H1 (cell line): ENCODE measurements around the gene CAMKMT. TPM values are rescaled to one million over a fixed set of nuclear protein-coding genes. Genes with fewer than 3 reads are reported as not detected.

Experiments used
- CREB1 ChIP-seq: IDR thresholded peaks from 2 replicates; pipeline ENCODE4 v1.6.1; 2012; ENCODE audit warnings: inconsistent platforms
- EGR1 ChIP-seq: IDR thresholded peaks from 2 replicates; pipeline ENCODE4 v1.6.1; 2011; ENCODE audit warnings: low read depth, low read length, borderline replicate concordance
- JUND ChIP-seq: IDR thresholded peaks from 2 replicates; pipeline ENCODE4 v1.6.1; 2011; ENCODE audit warnings: mild to moderate bottlenecking, improper control_type of control experiment, low read length
- POU5F1 ChIP-seq: IDR thresholded peaks from 2 replicates; pipeline ENCODE4 v1.6.1; 2011; ENCODE audit warnings: low read depth, mild to moderate bottlenecking, low read length, moderate library complexity
- RAD21 ChIP-seq, 2 experiments: IDR thresholded peaks in 1 of 2; conservative IDR thresholded peaks in 1 of 2; 2 replicates each; pipeline ENCODE4 v1.6.1; 2011; ENCODE audit warnings: low read depth in 2 of 2, low read length in 2 of 2, improper control_type of control experiment in 1 of 2, inconsistent platforms in 1 of 2, mild to moderate bottlenecking in 1 of 2, moderate library complexity in 1 of 2
- SAP30 ChIP-seq: fragments of 300-600 bp; sonication (generic); IDR thresholded peaks from 2 replicates; pipeline ENCODE4 v1.7.1; 2012; ENCODE audit warnings: low read length, moderate library complexity, mild to moderate bottlenecking, inconsistent platforms; ENCODE audit not compliant: insufficient read depth, insufficient replicate concordance
- TEAD4 ChIP-seq: IDR thresholded peaks from 2 replicates; pipeline ENCODE4 v1.6.1; 2012; ENCODE audit warnings: low read depth, low read length, inconsistent platforms, mixed read lengths
- polyA plus RNA-seq, 7 experiments: library from polyadenylated mRNA; depleted of rRNA in 3 of 7; stranded (reverse) in 5 of 7; unstranded in 2 of 7; fragments of >200 nt in 5 of 7; fragments of 200-250 nt in 2 of 7; gene quantifications; 1 replicate in 5 of 7; 2 replicates in 1 of 7; 4 replicates in 1 of 7; pipeline versions ENCODE4 v1.2.1 to v1.2.3, GENCODE V29; 2011 to 2013; ENCODE audit warnings: missing spikeins in 2 of 7, mixed read lengths in 2 of 7
- total RNA-seq: library from RNA; stranded (reverse); fragmentation: NEBNext Ultra II Directional; extraction: Animal tissue kit (Norgen Biotek cat#: 25700); gene quantifications from 2 replicates; pipeline ENCODE4 v1.2.1, GENCODE V29; 2021

CAMKMT gene
- total and polyA plus RNA-seq, 2 of the 8 experiments (the other 6 are each of a cell fraction or from before 2014, with no cell fraction given) = 14.7 to 22.4 TPM

DNA sequence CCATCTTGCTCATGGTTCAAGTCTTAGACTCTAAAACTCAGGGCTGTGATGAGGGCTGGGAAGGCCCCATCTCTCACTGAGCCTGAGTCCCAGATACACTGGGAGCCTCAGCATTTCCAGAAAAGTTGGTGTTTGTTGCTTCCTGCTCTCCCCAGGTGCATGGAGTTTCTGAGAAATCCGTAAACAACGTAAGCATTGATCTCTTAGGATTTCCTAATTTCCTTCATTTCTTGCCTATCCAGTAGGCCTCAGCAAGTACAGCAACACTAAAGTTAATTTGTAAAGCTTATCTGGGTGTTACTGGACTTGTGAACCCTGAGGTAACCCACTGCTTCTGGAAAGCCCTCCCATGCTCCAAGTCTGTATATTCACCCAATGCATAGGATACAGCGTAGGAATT, 380.3 kb downstream of the CAMKMT start (continued):
- no peak for TF ChIP-seq EGR1
- TF ChIP-seq SAP30 = no peak
- no peak for TF ChIP-seq RAD21 (IDR thresholded peaks at IDR 0.05 in 1 of 2, conservative IDR thresholded peaks at IDR 0.05 in 1 of 2; ENCODE audit: low read depth in 2 of 2, low read length in 2 of 2)
- TF ChIP-seq CREB1 = no peak
- no peak for TF ChIP-seq POU5F1
- no peak for TF ChIP-seq TEAD4
- TF ChIP-seq JUND = no peak
